Mesenchymal stem cell (in vitro differentiated cells and primary cell): Measurements from ENCODE around the gene RNF113A.
"Not testable (repeated sequence)": the region's sequence is repeated elsewhere in the genome, so short reads cannot be mapped to it uniquely, and the experiment has no call there.

ENCODE experiments used
- DNase-seq: peaks from one replicate; pipeline ENCODE4 v3.0.0-alpha.2; 2013
- H2AFZ ChIP-seq: one replicate; pipeline ENCODE4 v1.6.1; 2013; ENCODE audit warnings: low read depth, mild to moderate bottlenecking, control low read depth, inconsistent platforms, low read length, moderate library complexity
- H2AK5ac ChIP-seq: 2 replicates; pipeline ENCODE4 v1.6.1; 2013; ENCODE audit warnings: low read length, moderate library complexity, mild to moderate bottlenecking, inconsistent platforms; ENCODE audit not compliant: severe bottlenecking
- H2BK120ac ChIP-seq: one replicate; pipeline ENCODE4 v1.6.1; 2013; ENCODE audit warnings: low read depth, mild to moderate bottlenecking, inconsistent platforms, low read length, moderate library complexity
- H2BK12ac ChIP-seq, 2 experiments: one replicate each; pipeline ENCODE4 v1.6.1; 2013; ENCODE audit warnings: inconsistent platforms in 2 of 2, low read length in 2 of 2, mild to moderate bottlenecking in 2 of 2, moderate library complexity in 2 of 2, control low read depth in 1 of 2
- H2BK15ac ChIP-seq: one replicate; pipeline ENCODE4 v1.6.1; 2013; ENCODE audit warnings: mild to moderate bottlenecking, low read depth, inconsistent platforms; ENCODE audit not compliant: poor library complexity, severe bottlenecking
- H2BK5ac ChIP-seq: 2 replicates; pipeline ENCODE4 v1.6.1; 2013; ENCODE audit warnings: low read depth, mild to moderate bottlenecking, low read length, control low read depth, inconsistent platforms; ENCODE audit not compliant: poor library complexity, severe bottlenecking
- H3K14ac ChIP-seq, 2 experiments: one replicate each; pipeline ENCODE4 v1.6.1; 2013; ENCODE audit warnings: inconsistent platforms in 2 of 2, low read length in 2 of 2, control low read depth in 1 of 2, mild to moderate bottlenecking in 1 of 2, moderate library complexity in 1 of 2
- H3K18ac ChIP-seq, 2 experiments: one replicate each; pipeline ENCODE4 v1.6.1; 2013; ENCODE audit warnings: inconsistent platforms in 2 of 2, low read length in 2 of 2, control low read depth in 1 of 2, low read depth in 1 of 2, mild to moderate bottlenecking in 1 of 2
- H3K23ac ChIP-seq, 2 experiments: one replicate each; pipeline ENCODE4 v1.6.1; 2013; ENCODE audit warnings: inconsistent platforms in 2 of 2, low read length in 2 of 2, mild to moderate bottlenecking in 2 of 2, moderate library complexity in 2 of 2, control low read depth in 1 of 2
- H3K27ac ChIP-seq: 2 replicates; pipeline ENCODE4 v1.5.1; 2013; ENCODE audit warnings: mild to moderate bottlenecking, moderate library complexity, low read length, control low read depth, inconsistent platforms; ENCODE audit not compliant: poor library complexity, severe bottlenecking
- H3K27me3 ChIP-seq, 2 experiments: 2 replicates each; pipeline versions ENCODE4 v1.6.1 to v1.7.0; 2013; ENCODE audit warnings: low read length in 2 of 2, mild to moderate bottlenecking in 2 of 2, moderate library complexity in 2 of 2, control low read depth in 1 of 2, inconsistent platforms in 1 of 2; ENCODE audit not compliant: control insufficient read depth in 1 of 2, insufficient read depth in 1 of 2
- H3K36me3 ChIP-seq, 2 experiments: 2 replicates each; pipeline versions ENCODE4 v1.6.1 to v1.7.0; 2013; ENCODE audit warnings: low read length in 2 of 2, control low read depth in 1 of 2, inconsistent platforms in 1 of 2, low read depth in 1 of 2, mild to moderate bottlenecking in 1 of 2; ENCODE audit not compliant: insufficient read depth in 2 of 2, control insufficient read depth in 1 of 2
- H3K4ac ChIP-seq, 2 experiments: one replicate each; pipeline ENCODE4 v1.6.1; 2013; ENCODE audit warnings: inconsistent platforms in 2 of 2, low read length in 2 of 2, mild to moderate bottlenecking in 2 of 2, moderate library complexity in 2 of 2, control low read depth in 1 of 2, low read depth in 1 of 2
- H3K4me1 ChIP-seq: 2 replicates; pipeline ENCODE4 v1.6.1; 2013; ENCODE audit warnings: low read depth, low read length, control low read depth; ENCODE audit not compliant: control insufficient read depth, insufficient read depth
- H3K4me2 ChIP-seq: 2 replicates; pipeline ENCODE4 v1.6.1; 2013; ENCODE audit warnings: low read length, mild to moderate bottlenecking, inconsistent platforms; ENCODE audit not compliant: poor library complexity, severe bottlenecking
- H3K4me3 ChIP-seq, 2 experiments: 2 replicates each; pipeline versions ENCODE4 v1.5.1 to v1.7.0; 2013; ENCODE audit warnings: low read length in 2 of 2, mild to moderate bottlenecking in 2 of 2, control low read depth in 1 of 2, low read depth in 1 of 2; ENCODE audit not compliant: insufficient read depth in 1 of 2
- H3K79me1 ChIP-seq: replicated peaks from 2 replicates; pipeline ENCODE4 v1.6.1; 2013; ENCODE audit warnings: mild to moderate bottlenecking, control low read depth, low read length, inconsistent platforms; ENCODE audit not compliant: poor library complexity, severe bottlenecking
- H3K9ac ChIP-seq: 2 replicates; pipeline ENCODE4 v1.7.0; 2013; ENCODE audit warnings: mild to moderate bottlenecking, low read length, moderate library complexity
- H3K9me3 ChIP-seq: 2 replicates; pipeline ENCODE4 v1.7.0; 2013; ENCODE audit warnings: mild to moderate bottlenecking, low read length; ENCODE audit not compliant: control insufficient read depth
- H4K8ac ChIP-seq: one replicate; pipeline ENCODE4 v1.6.1; 2013; ENCODE audit warnings: inconsistent platforms, mild to moderate bottlenecking, low read length, moderate library complexity
- H4K91ac ChIP-seq: one replicate; pipeline ENCODE4 v1.6.1; 2013; ENCODE audit warnings: mild to moderate bottlenecking, low read length, inconsistent platforms
- WGBS: methylation state at CpG from one replicate; pipeline ENCODE4 v1.1.7; 2013; ENCODE audit warnings: mixed read lengths; 5-methylcytosine and 5-hydroxymethylcytosine counted together

The RNF113A gene

DNA sequence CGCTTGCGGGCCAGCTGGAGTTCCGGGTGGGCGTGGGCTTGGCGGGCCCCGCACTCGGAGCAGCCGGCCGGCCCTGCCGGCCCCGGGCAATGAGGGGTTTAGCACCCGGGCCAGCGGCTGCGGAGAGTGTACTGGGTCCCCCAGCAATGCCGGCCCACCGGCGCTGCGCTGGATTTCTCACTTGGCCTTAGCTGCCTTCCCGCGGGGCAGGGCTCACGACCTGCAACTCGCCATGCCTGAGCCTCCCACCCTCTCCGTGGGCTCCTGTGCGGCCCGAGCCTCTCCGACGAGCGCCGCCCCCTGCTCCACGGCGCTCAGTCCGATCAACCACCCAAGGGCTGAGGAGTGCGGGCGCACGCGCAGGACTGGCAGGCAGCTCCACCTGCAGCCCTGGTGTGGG, 19.1 kb upstream of the RNF113A start:
- H2AFZ ChIP-seq, H3K4me1 ChIP-seq, H4K91ac ChIP-seq, H2BK120ac ChIP-seq, H4K8ac ChIP-seq, H3K4me2 ChIP-seq, H3K4ac ChIP-seq, H3K18ac ChIP-seq, H3K14ac ChIP-seq, H2AK5ac ChIP-seq, H2BK15ac ChIP-seq, H3K9ac ChIP-seq, H3K27ac ChIP-seq, H3K79me1 ChIP-seq, H3K4me3 ChIP-seq, H2BK5ac ChIP-seq, H3K36me3 ChIP-seq, H2BK12ac ChIP-seq, H3K27me3 ChIP-seq, DNase-seq, H3K23ac ChIP-seq, H3K9me3 ChIP-seq: not testable (repeated sequence)
- 92% methylated on average over 12 of the region's 36 CpGs for WGBS

GRCh38 chrX:119887721-119888425, 16.3 kb upstream of the RNF113A start:
- Histone ChIP-seq H3K27ac (no peak overlapping the region), H2BK120ac (no peak overlapping the region), H3K36me3 (no peaks in the 10 kb centered on the region), H3K4me1 (peaks cover 2% of the 10 kb centered on the region), H4K91ac (no peak overlapping the region), H3K4me3 (peak overlapping the region; percentile 37 to 70), H2AFZ (no peak overlapping the region), H3K27me3 (peaks cover 0 to 2% of the 10 kb centered on the region in 2 experiments), H3K79me1 (no peaks in the 10 kb centered on the region), H2AK5ac (no peak overlapping the region), H3K14ac (no peak overlapping the region), H3K9me3 (no peaks in the 10 kb centered on the region), H3K4me2 (peak overlapping the region; percentile 59), H3K9ac (no peak overlapping the region), H2BK15ac (no peak overlapping the region), H4K8ac (no peak overlapping the region), H3K4ac (no peak overlapping the region), H3K18ac (peak overlapping the region in 1 of 2 experiments; percentile 12), H2BK12ac (no peak overlapping the region), H3K23ac (no peak overlapping the region), H2BK5ac (no peak overlapping the region)
- peak; percentile 53 for DNase-seq
- 51% methylated on average over 34 of the region's 40 CpGs for WGBS

DNA sequence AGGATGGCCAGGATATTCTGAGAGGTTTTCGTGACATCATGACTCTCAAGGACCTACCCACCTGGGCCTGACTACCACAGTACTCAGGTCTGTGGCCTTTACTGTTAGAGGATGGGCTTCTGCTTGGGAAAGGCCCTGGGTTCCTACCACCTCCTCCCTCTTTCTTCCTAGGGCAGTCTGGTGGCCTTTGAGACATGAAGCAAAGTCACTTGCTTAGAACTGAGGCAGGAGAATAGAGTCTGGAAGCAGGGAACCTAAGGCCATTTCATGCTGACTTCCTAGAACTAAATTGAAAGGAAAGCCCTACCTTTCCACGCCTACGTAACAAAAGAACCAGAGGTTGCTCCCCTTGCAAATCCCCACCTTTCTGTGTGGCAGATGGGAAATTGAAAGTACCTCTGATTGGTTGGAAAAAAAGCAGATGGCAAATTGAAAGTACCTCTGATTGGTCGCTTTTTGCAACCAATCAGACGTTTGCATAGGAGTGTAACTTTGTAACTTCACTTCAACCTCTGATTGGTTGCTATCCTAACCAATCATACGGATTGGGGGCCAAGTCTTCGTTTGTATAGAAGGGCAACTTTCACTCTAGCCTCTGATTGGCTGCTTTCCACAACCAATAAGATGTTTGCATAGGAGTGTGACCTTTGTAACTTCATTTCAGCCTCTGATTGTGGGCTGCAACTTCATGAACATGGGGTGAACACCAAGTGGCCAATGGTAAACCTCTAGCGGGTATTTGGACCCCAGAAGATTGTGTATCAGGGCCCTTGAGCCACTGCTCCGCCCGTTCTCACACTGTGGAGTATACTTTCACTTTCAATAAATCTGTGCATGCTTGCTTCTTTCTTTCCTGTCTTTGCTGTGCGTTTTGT, 14.3 kb upstream of the RNF113A start:
- Histone ChIP-seq H2BK120ac (no peak overlapping the region), H2BK15ac (no peak overlapping the region), H3K4me3 (peak overlapping the region in 1 of 2 experiments; percentile 58), H2AK5ac (no peak overlapping the region), H4K91ac (no peak overlapping the region), H2BK12ac (no peak overlapping the region), H4K8ac (no peak overlapping the region), H3K4ac (no peak overlapping the region), H3K14ac (no peak overlapping the region), H3K18ac (no peak overlapping the region), H3K4me1 (peaks cover 2% of the 10 kb centered on the region), H3K4me2 (no peak overlapping the region), H3K36me3 (no peaks in the 10 kb centered on the region), H2BK5ac (no peak overlapping the region), H3K27me3 (no peaks in the 10 kb centered on the region), H3K27ac (no peak overlapping the region), H2AFZ (no peak overlapping the region), H3K9ac (no peak overlapping the region), H3K79me1 (no peaks in the 10 kb centered on the region), H3K9me3 (no peaks in the 10 kb centered on the region), H3K23ac (no peak overlapping the region)
- 95% methylated on average over 7 of the region's 11 CpGs for WGBS
- DNase-seq: peak; percentile 10
